Activated CD4-positive, alpha-beta T cell treated with anti-CD3 and anti-CD28 coated beads, Interleukin-2, amount 50 U/mL, for 1 hour (primary cell): ENCODE results near the gene KLF4.

Source experiments
- DNase-seq: peaks from one replicate; pipeline ENCODE4 v3.0.0-alpha.2; 2020

KLF4 gene

DNA sequence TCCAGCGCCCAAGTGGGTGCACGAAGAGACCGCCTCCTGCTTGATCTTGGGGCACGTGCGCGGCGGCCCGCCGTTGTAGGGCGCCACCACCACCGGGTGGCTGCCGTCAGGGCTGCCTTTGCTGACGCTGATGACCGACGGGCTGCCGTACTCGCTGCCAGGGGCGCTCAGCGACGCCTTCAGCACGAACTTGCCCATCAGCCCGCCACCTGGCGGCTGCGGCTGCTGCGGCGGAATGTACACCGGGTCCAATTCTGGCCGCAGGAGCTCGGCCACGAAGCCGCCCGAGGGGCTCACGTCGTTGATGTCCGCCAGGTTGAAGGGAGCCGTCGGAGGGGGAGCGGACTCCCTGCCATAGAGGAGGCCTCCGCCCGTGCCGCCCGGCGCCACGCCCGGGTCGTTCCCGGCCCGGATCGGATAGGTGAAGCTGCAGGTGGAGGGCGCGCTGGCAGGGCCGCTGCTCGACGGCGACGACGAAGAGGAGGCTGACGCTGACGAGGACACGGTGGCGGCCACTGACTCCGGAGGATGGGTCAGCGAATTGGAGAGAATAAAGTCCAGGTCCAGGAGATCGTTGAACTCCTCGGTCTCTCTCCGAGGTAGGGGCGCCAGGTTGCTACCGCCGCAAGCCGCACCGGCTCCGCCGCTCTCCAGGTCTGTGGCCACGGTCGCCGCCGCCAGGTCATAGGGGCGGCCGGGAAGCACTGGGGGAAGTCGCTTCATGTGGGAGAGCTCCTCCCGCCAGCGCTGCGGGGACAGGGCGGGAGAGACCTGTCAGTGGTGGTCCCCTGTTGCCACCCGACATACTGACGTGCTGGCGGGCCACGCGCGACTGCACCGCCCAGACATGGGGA lies 1.8 kb downstream of the KLF4 start:
- no peak for DNase-seq

DNA sequence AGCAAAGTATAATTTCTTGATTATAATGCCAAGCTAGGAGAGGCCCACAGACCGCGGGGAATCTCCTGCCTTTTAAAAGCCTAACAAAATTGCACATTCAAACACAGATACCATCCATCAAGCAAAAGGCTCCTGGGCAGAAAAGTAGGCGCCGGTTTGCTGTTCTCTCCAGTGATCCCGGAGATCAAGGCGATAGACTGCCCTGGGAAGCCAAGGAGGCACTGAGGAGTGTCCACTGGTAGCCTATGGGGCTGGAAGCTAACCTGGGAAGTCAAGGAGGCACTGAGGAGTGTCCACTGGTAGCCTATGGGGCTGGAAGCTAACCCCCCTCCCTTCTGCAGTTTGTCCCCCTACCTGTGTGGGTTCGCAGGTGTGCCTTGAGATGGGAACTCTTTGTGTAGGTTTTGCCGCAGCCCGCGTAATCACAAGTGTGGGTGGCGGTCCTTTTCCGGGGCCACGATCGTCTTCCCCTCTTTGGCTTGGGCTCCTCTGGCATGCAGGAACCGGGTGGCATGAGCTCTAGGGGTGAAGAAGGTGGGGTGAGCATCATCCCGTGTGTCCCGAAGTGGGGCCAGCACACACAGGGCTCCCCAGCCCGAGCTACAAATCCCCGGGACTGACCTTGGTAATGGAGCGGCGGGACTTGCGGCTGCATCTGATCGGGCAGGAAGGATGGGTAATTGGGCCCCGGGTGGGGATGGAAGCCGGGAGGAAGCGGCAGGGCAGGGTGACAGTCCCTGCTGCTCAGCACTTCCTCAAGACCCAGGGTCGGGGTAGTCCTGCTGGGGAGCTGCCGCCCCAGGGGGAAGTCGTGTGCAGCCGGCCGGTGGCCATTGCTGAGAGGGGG lies 2.7 kb downstream of the KLF4 start:
- no peak for DNase-seq

DNA sequence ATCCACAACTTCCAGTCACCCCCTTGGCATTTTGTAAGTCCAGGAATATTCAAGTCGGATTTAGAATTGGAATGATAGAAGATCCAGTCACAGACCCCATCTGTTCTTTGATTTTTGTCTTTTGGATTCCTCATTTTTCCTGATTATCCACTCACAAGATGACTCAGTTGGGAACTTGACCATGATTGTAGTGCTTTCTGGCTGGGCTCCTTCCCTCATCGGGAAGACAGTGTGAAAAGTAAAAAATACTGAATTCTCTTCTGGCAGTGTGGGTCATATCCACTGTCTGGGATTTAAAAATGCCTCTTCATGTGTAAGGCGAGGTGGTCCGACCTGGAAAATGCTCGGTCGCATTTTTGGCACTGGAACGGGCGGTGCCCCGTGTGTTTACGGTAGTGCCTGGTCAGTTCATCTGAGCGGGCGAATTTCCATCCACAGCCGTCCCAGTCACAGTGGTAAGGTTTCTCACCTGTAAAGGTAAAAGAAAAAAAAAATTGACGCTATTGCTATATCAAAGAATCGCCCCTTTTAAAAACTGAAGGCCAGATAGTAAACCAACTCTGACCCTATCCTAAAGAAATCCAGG lies 4.0 kb downstream of the KLF4 start:
- no peak for DNase-seq

DNA sequence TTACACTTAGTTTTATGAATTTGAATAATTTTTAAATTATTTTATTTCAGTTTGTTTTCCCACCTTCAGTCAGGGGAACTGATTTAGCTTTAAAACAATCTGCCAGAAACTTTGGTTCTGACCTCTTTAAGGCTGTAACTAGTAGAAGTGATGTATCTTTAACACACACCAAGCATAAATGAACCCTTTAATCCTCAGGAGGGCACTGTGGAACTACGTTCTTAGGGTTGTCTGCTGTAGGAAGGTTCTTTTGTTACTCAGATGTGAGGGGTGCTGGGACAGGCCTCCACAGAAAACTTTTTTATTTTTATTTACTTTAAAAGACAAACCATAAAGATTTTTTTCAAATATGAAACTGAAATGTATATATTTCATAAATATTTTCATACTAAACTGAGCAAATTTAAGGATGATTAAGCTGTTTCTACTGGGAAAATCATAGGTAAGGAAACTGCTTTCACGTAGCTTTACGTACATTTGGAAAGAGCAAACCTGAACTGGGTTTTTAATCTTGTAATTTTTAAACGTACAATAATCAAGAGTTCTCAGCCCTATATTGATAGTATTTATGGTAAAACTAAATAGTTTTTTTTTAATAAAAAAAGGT lies 5.3 kb downstream of the KLF4 start:
- DNase-seq: no peak

DNA sequence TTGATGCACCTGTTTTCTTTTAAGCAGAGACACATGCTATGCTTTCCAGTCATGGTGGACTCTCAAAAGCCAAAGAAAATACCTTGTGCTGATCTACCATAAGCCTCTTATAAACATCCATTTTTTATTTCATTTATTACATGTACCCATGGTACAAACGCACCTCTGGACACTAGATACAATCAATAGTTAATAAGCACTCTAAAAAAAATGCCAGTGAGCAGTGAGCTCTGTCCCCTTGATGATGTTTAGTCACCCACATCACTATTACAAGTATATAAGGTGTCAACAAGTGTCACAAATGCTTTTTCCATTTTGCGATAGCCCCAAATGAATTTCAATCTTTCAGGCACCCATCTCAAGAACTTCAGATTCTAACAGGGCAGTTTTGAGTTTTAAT lies 5.9 kb downstream of the KLF4 start:
- DNase-seq: no peak

DNA sequence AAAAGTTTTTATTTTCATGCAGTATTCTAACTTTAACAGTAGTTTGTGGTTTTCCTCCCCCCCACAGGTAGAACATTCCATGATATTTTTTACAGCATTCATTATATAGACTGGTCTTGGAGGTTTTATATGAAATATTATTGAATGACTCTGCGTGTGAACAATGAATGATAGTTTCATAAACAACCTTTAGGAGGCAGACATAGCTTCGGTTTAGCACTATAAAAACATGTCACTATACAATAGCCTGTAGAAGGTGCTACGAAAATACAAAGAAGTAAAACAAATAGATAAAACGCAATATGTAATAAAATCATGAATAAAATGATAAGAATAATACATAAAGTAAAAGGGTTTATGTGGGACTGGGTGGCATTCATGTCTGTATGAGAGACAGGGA lies 8.5 kb downstream of the KLF4 start:
- DNase-seq: no peak

DNA sequence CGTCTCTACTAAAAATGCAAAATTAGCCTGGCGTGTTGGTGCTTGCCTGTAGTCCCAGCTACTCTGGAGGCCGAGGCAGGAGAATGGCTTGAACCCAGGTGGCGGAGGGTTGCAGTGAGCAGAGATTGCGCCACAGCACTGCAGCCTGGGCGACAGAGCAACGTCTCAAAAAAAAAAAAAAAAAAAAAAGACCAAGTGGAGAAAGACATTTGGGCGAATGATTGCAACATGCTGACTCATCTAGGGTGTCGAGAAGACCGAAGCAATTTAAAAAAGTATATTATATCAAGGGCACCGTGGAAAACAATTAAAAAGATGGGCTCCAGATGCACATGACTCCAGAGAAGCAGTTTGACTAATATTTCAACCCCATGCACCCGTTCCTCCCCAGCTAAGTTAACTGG lies 9.2 kb downstream of the KLF4 start:
- no peak for DNase-seq

DNA sequence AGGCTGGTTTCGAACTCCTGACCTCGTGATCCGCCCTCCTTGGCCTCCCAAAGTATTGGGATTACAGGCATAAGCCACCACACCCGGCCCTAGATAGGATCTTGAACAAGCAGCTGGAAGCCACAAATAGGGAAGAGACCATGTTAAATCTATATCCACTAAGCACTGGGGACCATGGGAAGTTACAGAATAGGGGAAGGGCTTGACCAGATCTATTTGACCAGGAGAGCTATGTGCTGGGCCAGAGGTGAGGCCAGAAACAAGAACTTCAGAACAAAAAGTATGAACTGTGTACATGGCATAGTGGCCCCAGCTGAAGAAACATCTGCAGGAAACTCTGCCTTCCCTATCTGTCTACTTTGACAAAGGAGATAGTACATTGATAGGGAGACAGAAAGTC lies 10.8 kb downstream of the KLF4 start:
- no peak for DNase-seq

DNA sequence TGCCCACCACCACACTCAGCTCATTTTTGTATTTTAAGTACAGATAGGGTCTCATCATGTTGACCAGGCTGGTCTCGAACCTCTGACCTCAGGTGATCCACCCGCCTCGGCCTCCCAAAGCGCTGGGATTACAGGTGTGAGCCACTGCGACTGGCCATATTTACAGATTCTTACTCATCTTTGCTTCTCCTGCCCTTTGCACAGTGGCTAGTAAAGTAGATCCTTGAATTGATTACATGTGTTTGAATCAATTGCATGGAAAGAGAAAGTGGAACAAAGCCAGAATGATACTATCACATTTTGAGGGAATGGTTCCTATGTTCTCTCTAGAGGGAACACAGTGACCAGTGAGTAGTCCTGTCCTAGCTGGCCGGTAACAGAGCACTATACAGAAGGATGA lies 15.4 kb downstream of the KLF4 start:
- DNase-seq: no peak

DNA sequence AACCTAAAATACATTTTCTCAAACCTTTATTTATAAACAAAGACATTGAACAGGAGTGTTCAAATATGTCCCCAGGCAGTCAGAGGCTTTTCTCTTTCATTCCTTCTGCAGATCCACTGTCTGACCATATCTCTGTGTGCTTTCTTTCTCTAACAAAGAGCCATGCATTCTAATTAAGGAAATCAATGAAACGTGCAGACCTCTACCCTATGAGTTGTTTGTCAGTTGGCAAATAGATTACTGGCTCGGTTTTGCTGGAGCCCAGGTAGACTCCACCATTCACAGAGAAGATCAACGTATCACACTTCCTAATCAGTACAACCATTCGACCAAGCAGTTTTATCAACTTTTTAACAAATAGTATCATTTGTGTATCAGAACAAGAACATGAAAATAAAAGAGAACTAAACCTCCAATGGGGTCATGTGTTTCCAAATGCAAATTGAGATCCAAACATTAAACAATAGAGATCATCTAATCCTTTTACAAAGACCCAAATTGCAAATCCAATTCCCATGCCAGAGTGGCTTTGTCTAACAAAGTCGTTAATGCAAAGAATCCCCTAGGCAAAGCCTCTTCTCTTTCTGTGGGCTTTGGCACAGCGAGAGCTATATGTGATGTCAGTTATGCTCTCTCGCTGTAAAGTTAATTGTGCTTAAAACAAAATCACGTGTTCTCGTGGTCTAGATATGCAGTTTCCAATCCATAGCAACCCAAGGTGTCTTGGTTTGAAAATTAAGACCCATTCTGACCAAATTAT lies 16.8 kb downstream of the KLF4 start:
- DNase-seq: no peak

DNA sequence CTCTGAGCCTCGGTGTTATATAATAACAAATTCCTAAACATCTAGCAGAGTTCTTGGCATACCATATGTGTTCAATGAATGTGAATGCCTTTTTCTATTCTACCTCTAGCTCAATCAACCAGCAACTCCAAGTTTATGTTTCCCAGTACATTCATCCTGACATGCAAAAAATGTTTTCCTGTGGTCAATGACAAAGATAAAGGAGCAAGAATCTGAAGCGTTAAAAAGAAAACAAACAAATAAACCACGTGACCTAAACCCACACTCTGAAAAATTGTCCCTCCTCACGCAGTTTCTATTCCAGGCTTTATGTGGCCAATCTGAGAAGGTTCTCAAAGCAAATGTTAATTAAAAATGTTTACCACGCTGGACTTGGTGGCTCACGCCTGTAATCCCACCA lies 18.0 kb downstream of the KLF4 start:
- DNase-seq: no peak

DNA sequence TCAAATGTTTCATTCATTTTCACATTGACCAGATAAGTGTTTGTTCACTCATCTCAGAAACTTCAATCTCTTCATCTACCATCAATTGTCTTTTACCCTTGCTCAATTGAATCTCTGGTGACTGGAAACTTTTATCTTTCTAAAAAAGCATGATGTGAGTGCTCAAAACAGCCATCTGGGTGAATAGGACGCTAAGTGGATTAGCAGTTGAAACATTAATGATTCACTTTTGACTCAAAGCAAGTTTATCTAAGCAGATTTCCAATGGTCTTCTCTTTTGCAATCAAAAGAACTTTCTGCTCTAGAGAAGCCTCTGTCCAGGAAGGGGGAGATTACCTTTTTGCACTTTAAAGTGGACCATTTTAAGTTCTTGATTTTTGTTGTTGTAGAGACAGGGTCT lies 22.2 kb downstream of the KLF4 start:
- DNase-seq: no peak

DNA sequence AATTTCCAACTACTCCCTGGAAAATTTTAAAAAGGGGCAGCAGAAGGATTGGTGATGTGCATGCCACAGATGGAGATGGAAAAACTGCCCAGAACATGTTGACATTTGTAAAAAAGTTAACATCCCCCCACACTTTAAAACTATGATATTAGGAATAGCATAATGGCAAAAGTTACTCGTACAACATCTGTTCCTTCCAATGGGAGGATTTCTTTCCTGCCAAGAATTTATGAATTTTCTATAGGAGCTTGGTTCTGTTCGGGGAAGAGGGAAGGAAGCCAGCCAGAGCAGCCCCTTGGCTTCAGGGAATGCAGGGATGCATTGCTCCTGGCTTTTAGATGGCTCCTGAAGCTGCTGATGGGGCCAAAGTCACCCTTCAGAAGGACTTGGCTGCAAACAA lies 22.7 kb downstream of the KLF4 start:
- no peak for DNase-seq

DNA sequence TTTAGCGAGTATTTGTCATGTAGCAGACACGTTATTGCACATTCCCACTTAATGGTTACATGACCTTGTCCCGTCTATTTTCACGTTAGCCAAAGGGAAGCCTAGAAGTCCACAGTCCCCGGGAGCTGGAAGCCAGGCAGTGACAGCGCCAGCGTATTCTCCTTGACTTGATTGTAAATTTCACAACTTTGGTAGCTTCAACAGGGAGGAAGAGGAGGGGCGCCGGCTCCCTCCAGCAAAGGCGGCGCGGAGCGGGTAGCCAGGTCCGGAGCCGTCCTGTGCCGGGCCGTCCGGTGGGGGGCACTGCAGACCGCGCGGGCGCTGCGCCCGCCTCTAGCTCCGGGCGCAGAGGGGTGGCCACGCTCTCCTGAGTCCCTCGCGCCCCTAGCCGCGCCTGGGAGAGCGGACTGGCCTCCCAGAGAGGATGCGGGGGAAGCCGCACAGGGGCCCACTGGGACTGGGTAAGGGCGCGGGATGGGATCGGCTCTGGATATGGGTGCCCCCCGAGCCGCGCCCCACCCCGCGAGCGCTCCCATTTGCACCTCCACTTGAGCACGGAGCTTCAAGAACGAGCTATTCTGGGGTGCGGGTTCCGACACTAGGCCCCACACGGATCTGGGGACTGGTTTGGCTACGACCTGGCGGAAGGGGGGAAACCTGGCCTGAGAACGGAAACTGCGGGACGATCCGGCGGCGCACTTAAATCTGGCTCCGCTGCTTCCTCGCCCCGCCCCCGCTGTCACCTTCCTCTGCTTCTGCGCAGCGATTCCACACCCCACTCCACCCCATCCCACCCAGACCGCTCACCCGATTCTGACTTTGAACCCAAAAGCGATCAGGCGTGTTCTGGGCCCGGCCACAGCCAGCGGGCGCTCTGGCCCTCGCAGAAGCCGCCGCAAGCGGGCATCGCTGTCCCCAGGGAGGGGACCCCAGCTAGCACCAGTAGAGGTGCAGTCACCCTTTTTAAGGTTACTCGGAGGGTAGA lies 23.8 kb downstream of the KLF4 start:
- DNase-seq: no peak

DNA sequence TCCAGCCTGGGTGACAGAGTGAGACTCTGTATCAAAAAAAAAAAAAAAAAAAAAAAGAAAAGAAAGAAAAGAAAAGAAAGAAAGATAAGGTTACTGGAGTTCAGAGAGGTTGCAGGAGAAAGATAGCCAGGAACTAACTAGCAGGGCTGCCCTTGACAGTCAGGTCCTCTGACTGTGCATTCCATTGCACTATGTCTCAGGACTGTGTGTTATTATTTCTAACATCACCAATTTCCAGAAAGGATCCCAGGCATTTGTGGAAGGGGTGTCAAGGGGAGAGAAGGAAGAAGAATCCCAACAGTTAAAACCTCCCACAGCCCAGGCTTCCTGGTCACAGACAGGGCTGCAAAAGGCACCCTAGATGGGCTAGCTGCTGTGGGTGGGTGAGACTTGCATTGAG lies 25.1 kb downstream of the KLF4 start:
- DNase-seq: no peak

DNA sequence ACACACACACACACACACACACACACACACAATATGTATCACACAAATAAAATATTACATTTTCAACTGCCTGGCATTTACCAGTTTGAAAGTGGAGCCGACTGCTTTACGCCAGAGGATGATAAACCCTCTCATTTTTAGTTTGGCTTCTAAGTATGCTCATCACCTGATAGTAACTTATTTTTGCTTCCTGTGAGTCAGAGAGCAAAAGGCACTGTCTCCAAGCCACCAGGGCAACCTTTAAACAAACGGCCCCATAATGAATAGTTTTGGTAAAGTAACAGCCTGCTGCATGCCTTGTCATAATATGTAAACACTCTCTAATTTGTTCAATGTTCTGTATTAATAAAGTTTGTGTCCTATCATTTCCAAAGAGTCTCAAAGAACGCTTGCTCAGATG lies 26.9 kb downstream of the KLF4 start:
- DNase-seq: no peak

DNA sequence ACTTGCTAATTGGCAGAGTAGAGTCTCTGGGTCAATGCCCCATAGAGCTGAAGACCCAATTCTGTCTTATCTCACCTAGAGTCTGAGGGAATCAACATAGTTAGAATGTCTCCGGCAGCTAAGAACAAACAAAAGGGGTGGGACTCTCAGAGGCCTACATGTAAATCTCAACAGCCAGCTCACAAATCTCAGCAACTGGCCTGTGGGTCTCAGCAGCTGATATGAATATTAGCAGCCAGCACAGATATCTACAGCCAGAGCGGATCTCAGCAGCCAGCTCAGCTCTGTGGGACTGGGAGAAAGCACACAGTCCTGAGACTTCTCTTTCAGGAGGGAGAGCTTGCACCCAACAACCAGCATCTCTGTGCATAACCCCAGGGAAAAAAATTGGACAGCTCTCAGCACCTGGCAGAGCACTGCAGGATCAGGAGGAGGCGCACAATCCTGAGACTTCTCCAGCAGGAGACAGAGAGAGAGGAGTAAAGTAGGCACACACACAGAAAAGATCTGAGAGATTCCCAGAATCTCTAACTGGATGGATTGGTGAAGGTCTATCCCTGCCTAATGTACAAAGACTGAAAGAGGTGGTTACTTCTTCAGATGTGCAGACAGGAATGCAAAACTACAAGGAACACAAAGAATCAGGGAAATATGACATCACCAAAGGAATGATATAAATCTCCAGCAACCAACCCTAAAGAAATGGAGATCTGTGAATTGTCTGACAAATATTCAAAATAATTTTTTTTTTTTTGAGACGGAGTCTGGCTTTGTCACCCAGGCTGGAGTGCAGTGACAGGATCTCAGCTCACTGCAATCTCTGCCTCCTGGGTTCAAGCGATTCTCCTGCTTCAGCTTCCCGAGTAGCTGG lies 29.2 kb downstream of the KLF4 start:
- no peak for DNase-seq

DNA sequence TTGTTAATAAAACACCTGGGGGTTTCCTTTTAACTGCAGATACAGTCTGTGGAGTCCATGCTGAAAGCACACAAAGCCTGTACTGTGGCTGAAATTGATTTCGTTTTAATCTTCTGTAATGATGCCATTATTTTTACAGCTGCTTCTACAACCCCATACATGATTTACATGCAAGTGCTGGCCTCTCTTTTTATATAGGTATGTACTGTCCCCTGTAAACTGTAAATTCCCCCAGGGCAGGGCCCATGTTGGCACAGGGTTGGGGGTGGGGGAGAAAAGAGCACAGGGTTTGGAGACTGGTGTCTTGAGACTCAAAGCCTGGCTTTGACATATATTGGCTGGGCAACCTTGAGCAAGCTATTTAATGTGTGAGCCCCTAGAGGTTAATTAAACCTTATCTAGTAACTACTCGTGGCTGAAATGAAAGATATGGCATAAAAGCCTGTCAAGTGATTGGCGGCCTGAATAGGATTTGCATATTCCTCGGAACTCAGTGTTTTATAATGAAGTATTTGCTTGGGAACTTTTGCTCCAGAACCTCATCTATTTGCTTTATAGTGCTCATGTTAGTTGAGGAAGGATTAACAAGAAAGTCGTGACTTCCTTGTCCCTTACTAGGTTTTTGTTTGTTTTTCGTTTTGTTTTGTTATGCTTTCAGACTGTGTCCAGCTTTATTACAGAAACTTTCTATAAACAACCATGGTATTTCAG lies 34.0 kb downstream of the KLF4 start:
- DNase-seq: no peak

DNA sequence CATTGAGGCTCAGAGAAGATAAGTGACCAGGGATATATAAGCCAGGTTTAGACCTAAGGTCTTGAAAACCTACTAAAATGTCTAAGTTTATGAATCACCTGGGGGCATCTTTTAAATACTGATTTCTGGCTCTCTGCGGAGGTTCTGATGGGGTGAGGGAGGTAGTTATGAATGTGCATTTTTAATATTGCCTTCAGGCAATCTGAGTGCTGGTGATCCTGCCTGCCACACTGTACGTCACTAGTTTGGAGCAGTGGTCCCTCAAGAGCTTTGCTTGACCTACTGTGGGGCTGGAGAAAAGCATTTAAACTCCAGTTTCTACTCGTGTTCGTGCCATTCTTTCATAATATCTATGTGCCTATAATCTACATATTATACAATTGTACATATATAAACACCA lies 36.1 kb downstream of the KLF4 start:
- DNase-seq: no peak

DNA sequence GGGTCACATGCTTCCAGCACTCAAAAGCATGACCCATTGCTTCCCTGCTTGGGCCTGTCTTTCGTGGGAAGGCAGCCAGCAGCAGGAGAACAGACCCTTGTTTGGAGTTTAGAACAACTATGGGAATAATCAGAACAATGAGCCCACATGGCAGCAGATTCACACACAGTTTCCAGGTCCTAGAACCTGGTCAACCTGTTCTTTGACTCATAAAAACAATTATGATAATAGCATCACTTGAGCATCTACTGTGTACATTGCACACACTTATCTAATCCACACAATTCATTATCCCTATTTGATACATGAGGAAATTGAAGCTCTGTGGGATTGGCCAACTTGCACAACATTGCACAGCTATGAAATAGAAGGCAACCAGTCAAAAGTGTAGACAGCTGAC lies 41.7 kb downstream of the KLF4 start:
- DNase-seq: no peak
